MCF 10A (cell line): ENCODE data around the gene ABCC2. TPM values are rescaled to one million over a fixed set of nuclear protein-coding genes. Genes with fewer than 3 reads are reported as not detected.

Experiments used
- BruUV-seq: library from RNA; stranded (reverse); fragments of 400-500 nt; replicated peaks from 2 replicates; lab custom pipeline; 2021; lab: Mats Ljungman, UMichigan
- CTCF ChIA-PET: fragments of 300-600 bp; sonication (Branson Sonifier 250); formaldehyde crosslinking; extraction: SDS; loops from one replicate; lab custom pipeline; 2021; ENCODE audit warnings: antibody characterized with exemption, inconsistent platforms; lab: Yijun Ruan, JAX
- POLR2A ChIA-PET: fragments of 300-600, 350-650 bp; sonication (Branson Sonifier 250); formaldehyde crosslinking; extraction: SDS; loops from one replicate; lab custom pipeline; 2020; ENCODE audit warnings: antibody characterized with exemption, inconsistent platforms; lab: Yijun Ruan, JAX
- DNase-seq: peaks from one replicate; pipeline ENCODE4 v3.0.0-alpha.2; 2018; ENCODE audit not compliant: unreplicated experiment
- H3K27ac Mint-ChIP-seq: one replicate; pipeline ENCODE4 v1.8.0; 2022; ENCODE audit warnings: mild to moderate bottlenecking, low read depth, mixed read lengths; ENCODE audit not compliant: unreplicated experiment
- H3K27me3 Mint-ChIP-seq: one replicate; pipeline ENCODE4 v1.8.0; 2022; ENCODE audit warnings: mixed read lengths; ENCODE audit not compliant: insufficient read depth, unreplicated experiment
- H3K36me3 Mint-ChIP-seq: one replicate; pipeline ENCODE4 v1.8.0; 2022; ENCODE audit warnings: mild to moderate bottlenecking, moderate library complexity, mixed read lengths; ENCODE audit not compliant: insufficient read depth, unreplicated experiment
- H3K4me1 Mint-ChIP-seq: one replicate; pipeline ENCODE4 v1.8.0; 2022; ENCODE audit warnings: mixed read lengths; ENCODE audit not compliant: insufficient read depth, unreplicated experiment
- H3K4me3 Mint-ChIP-seq: one replicate; pipeline ENCODE4 v1.8.0; 2022; ENCODE audit warnings: mild to moderate bottlenecking, moderate library complexity, mixed read lengths; ENCODE audit not compliant: unreplicated experiment
- H3K9me3 Mint-ChIP-seq: one replicate; pipeline ENCODE4 v1.8.0; 2022; ENCODE audit warnings: mixed read lengths; ENCODE audit not compliant: unreplicated experiment
- intact Hi-C: fragments of 100-400 bp; cut with micrococcal nuclease; formaldehyde crosslinking; loops from 2 replicates; pipeline ENCODE4 v1.14.1; 2022
- total RNA-seq: library from RNA; stranded (reverse); gene quantifications from 2 replicates; pipeline ENCODE4 v1.2.3, GENCODE V29; 2022
- TF ChIP-seq, protein P1 (sequence below): fragments of 200-600 bp; IDR thresholded peaks from one replicate; pipeline ENCODE4 v1.8.0; 2022; ENCODE audit warnings: antibody characterized with exemption, mild to moderate bottlenecking; ENCODE audit not compliant: unreplicated experiment

ABCC2 gene
- total RNA-seq, 1 experiment from 2014 or later = 6.3 TPM

- no peak overlapping the region for H3K4me3 Mint-ChIP-seq
- intact Hi-C loops = loop anchor here (10.0 kb wide), 1 partner anchor 673 kb away; the partner anchor contains the start of gene SEC31B
- no peak overlapping the region for H3K27ac Mint-ChIP-seq
- ChIA-PET CTCF (no interaction called here), POLR2A (no interaction called here)
- no TSS peak for BruUV-seq
- DNase-seq = no peak
- H3K4me1 Mint-ChIP-seq = no peaks in the 10 kb centered on the region
- TF ChIP-seq, protein P1, sequence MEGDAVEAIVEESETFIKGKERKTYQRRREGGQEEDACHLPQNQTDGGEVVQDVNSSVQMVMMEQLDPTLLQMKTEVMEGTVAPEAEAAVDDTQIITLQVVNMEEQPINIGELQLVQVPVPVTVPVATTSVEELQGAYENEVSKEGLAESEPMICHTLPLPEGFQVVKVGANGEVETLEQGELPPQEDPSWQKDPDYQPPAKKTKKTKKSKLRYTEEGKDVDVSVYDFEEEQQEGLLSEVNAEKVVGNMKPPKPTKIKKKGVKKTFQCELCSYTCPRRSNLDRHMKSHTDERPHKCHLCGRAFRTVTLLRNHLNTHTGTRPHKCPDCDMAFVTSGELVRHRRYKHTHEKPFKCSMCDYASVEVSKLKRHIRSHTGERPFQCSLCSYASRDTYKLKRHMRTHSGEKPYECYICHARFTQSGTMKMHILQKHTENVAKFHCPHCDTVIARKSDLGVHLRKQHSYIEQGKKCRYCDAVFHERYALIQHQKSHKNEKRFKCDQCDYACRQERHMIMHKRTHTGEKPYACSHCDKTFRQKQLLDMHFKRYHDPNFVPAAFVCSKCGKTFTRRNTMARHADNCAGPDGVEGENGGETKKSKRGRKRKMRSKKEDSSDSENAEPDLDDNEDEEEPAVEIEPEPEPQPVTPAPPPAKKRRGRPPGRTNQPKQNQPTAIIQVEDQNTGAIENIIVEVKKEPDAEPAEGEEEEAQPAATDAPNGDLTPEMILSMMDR = no peak
- H3K36me3 Mint-ChIP-seq = peaks cover 14% of the 10 kb centered on the region
- H3K27me3 Mint-ChIP-seq = no peaks in the 10 kb centered on the region
- H3K9me3 Mint-ChIP-seq = no peaks in the 10 kb centered on the region
These were observed 59.3 kb downstream of the ABCC2 start for GRCh38 chr10:99841746-99842145.

DNA sequence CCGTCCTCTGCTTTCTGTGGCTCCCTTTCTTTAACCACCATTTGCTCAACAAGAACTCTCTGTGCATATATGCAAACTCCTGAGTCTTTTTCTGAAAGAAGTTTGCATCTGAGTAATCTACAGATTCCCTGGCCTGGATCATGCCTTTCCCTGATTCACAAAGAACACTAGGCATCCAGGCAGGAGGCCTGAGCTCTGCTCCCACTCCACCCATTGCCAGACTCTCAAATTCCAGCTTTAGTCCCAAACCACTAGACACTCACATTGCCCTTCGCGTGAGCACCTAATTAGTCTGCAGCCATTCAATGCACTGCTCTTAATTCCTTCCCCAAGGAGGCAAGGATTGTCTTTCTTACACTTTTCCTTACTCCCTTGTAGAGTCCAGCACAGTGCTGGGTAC is 60.9 kb downstream of the ABCC2 start:
- intact Hi-C loops = loop anchor here (10.0 kb wide), 1 partner anchor 671 kb away; the partner anchor contains the start of gene SEC31B
- Mint-ChIP-seq H3K4me1 (no peaks in the 10 kb centered on the region), H3K27ac (no peak overlapping the region), H3K9me3 (no peaks in the 10 kb centered on the region), H3K27me3 (no peaks in the 10 kb centered on the region), H3K4me3 (no peak overlapping the region), H3K36me3 (peaks cover 14% of the 10 kb centered on the region)
- DNase-seq = no peak
- CTCF ChIA-PET = interaction anchor here (11.4 kb wide), 1 partner anchor 204 kb away, joined by 175 read pairs; no protein-coding TSS in a partner anchor
- no TSS peak for BruUV-seq
- POLR2A ChIA-PET = no interaction called here
- TF ChIP-seq, protein P1 = no peak

- H3K4me1 Mint-ChIP-seq = no peaks in the 10 kb centered on the region
- no peak overlapping the region for H3K4me3 Mint-ChIP-seq
- no TSS peak for BruUV-seq
- intact Hi-C loops = loop anchor here (10.0 kb wide), 1 partner anchor 670 kb away; the partner anchor contains the start of gene SEC31B
- no peaks in the 10 kb centered on the region for H3K27me3 Mint-ChIP-seq
- H3K9me3 Mint-ChIP-seq = no peaks in the 10 kb centered on the region
- no peak for DNase-seq
- ChIA-PET POLR2A (interaction anchor here (0.5 to 1.4 kb wide), 3 partner anchors 13 to 341 kb away, joined by 3 to 4 read pairs (median 3); partner anchors contain the start of gene ERLIN1), CTCF (interaction anchor here (0.5 to 11.4 kb wide), 10 partner anchors 8 to 284 kb away, joined by 3 to 175 read pairs (median 4); no protein-coding TSS in a partner anchor)
- H3K27ac Mint-ChIP-seq = no peak overlapping the region
- TF ChIP-seq, protein P1 = no peak
- H3K36me3 Mint-ChIP-seq = peaks cover 14% of the 10 kb centered on the region
These were observed 62.1 kb downstream of the ABCC2 start for GRCh38 chr10:99844433-99844955.

DNA sequence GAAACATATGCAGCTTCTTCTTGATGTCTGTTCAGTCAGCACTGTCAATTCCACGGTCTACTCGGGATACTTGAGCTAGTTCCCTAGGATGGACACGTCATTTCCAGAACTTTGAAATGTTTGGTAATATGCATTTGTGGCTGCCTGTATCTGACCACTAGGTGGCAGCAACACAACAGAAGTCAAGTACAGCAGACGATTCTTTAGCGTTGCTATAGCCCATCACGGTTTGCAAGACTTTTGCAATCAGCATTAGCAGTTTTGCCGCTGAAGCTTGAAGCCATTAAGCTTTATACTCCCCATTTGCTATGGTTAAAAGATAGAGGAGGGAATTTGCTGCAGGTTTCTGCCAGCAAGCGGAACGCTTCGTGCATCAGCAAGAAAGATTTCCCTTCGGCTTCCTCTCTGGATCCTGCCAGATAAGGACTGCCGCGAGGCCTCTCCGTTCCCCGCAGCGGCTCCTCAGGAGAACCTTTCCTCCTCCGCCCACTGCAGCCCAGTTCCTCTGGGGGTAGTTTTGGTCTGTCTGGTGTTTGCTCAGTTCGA is 63.5 kb downstream of the ABCC2 start:
- Mint-ChIP-seq H3K9me3 (no peaks in the 10 kb centered on the region), H3K27me3 (no peaks in the 10 kb centered on the region), H3K27ac (no peak overlapping the region), H3K4me3 (no peak overlapping the region), H3K36me3 (peaks cover 12% of the 10 kb centered on the region), H3K4me1 (no peaks in the 10 kb centered on the region)
- TF ChIP-seq, protein P1 = peak; percentile 82
- POLR2A ChIA-PET = interaction anchor here (0.7 to 2.0 kb wide), 9 partner anchors 8 to 340 kb away, joined by 3 to 13 read pairs (median 4); partner anchors contain the start of gene ERLIN1
- CTCF ChIA-PET = interaction anchor here (0.6 to 11.4 kb wide), 75 partner anchors 9 to 512 kb away, joined by 3 to 175 read pairs (median 4); partner anchors contain the start of genes COX15, CUTC and DNMBP
- no TSS peak for BruUV-seq
- DNase-seq = peak; percentile 88
- intact Hi-C loops = loop anchor here (1.0 to 10.0 kb wide), 7 partner anchors 114 to 669 kb away; partner anchors contain the start of genes COX15, CUTC, ERLIN1 and SEC31B
